K562 (cell line): ENCODE measurements around the gene UFL1. TPM values are rescaled to one million over a fixed set of nuclear protein-coding genes. Genes with fewer than 3 reads are reported as not detected.
A peak's percentile ranks its signal among the peaks of the same experiment; 100 is the strongest.

ENCODE experiments used
- CBFA2T3 ChIP-seq: fragments of 450-650 bp; IDR thresholded peaks from 2 replicates; pipeline ENCODE4 v1.6.1; 2017
- DIDO1 ChIP-seq: fragments of 450-650 bp; IDR thresholded peaks from 2 replicates; pipeline ENCODE4 v1.6.1; 2016; ENCODE audit warnings: low read depth, missing biosample characterization, missing genetic modification characterization
- GTF2E2 ChIP-seq: fragments of 200-800 bp; sonication (Bioruptor generic); IDR thresholded peaks from 2 replicates; pipeline ENCODE4 v1.6.1; 2016; ENCODE audit warnings: missing genetic modification characterization, missing compliant biosample characterization
- HMG20B ChIP-seq: fragments of 250-450 bp; sonication (Bioruptor Pico); IDR thresholded peaks from 2 replicates; pipeline ENCODE4 v1.5.0; 2021; ENCODE audit warnings: mild to moderate bottlenecking
- HOXB6 ChIP-seq: fragments of 250-450 bp; sonication (Bioruptor Pico); IDR thresholded peaks from 2 replicates; pipeline ENCODE4 v1.5.1; 2022; ENCODE audit warnings: mild to moderate bottlenecking, borderline replicate concordance
- L3MBTL2 ChIP-seq: fragments of 450-650 bp; IDR thresholded peaks from 2 replicates; pipeline ENCODE4 v1.6.1; 2016; ENCODE audit warnings: mild to moderate bottlenecking, moderate library complexity
- NCOA1 ChIP-seq: fragments of 450-650 bp; IDR thresholded peaks from 2 replicates; pipeline ENCODE4 v1.6.1; 2016; ENCODE audit warnings: low read depth
- POLR2G ChIP-seq: fragments of 200-400 bp; formaldehyde crosslinking; IDR thresholded peaks from 2 replicates; pipeline ENCODE4 v1.6.1; 2017; ENCODE audit warnings: low read depth, mild to moderate bottlenecking, antibody characterized with exemption, low read length, moderate library complexity
- RBFOX2 ChIP-seq: fragments of 200-400 bp; formaldehyde crosslinking; IDR thresholded peaks from 2 replicates; pipeline ENCODE4 v1.6.1; 2017; ENCODE audit warnings: low read depth, mild to moderate bottlenecking, low read length, moderate library complexity
- TEAD1 ChIP-seq, 2 experiments: fragments of 450-650 bp in 1 of 2; sonication (generic) in 1 of 2; formaldehyde crosslinking; IDR thresholded peaks; 2 replicates each; pipeline versions ENCODE4 v1.4.0 to v1.8.0; 2020 to 2022; ENCODE audit warnings: mild to moderate bottlenecking in 2 of 2, missing genetic modification reagents in 1 of 2
- ZNF140 ChIP-seq: fragments of 250-450 bp; sonication (Bioruptor Pico); IDR thresholded peaks from 2 replicates; pipeline ENCODE4 v1.8.0; 2021; ENCODE audit warnings: moderate library complexity, mild to moderate bottlenecking, inconsistent platforms
- ZNF507 ChIP-seq: conservative IDR thresholded peaks from 2 replicates; pipeline ENCODE4 v1.6.1; 2017; ENCODE audit warnings: missing genetic modification characterization, missing compliant biosample characterization
- ZNF586 ChIP-seq: fragments of 450-650 bp; formaldehyde crosslinking; conservative IDR thresholded peaks from 2 replicates; pipeline ENCODE4 v1.4.0; 2020; ENCODE audit warnings: mild to moderate bottlenecking, moderate library complexity
- ZNF589 ChIP-seq: fragments of 200-800 bp; sonication (Bioruptor generic); IDR thresholded peaks from 2 replicates; pipeline ENCODE4 v1.6.1; 2016; ENCODE audit warnings: low read depth, missing genetic modification characterization, missing compliant biosample characterization
- polyA plus RNA-seq, 8 experiments: library from polyadenylated mRNA; depleted of rRNA in 4 of 8; stranded (reverse) in 5 of 8; unstranded in 3 of 8; fragments of >200 nt; fragmentation: Nextera tagmentation in 2 of 8; fragmentation: Illumina TruSeq in 1 of 8; extraction: Ambion mirVana in 2 of 8; extraction: Trizol in 1 of 8; gene quantifications; 2 replicates each; pipeline versions ENCODE4 v1.2.1 to v1.2.3, GENCODE V29; 2011 to 2014; ENCODE audit warnings: inconsistent platforms in 1 of 8, missing spikeins in 1 of 8
- total RNA-seq, 7 experiments: library from RNA; depleted of rRNA in 6 of 7; stranded (reverse); fragments of >200 nt in 6 of 7; fragmentation: Illumina TruSeq in 2 of 7; extraction: Trizol in 2 of 7; gene quantifications; 2 replicates each; pipeline versions ENCODE4 v1.2.1 to v1.2.3, GENCODE V29; 2011 to 2021; ENCODE audit warnings: low replicate concordance in 1 of 7
- TF ChIP-seq, protein P1 (sequence below): fragments of 250-450 bp; sonication (Bioruptor Pico); IDR thresholded peaks from 2 replicates; pipeline ENCODE4 v1.4.0; 2020; ENCODE audit warnings: mild to moderate bottlenecking
- TF ChIP-seq, protein P2 (sequence below): fragments of 450-650 bp; IDR thresholded peaks from 2 replicates; pipeline ENCODE4 v1.6.1; 2018; ENCODE audit not compliant: partially characterized antibody
- TF ChIP-seq, protein P3 (sequence below): sonication (generic); formaldehyde crosslinking; IDR thresholded peaks from 2 replicates; pipeline ENCODE4 v1.8.0; 2022; ENCODE audit warnings: mild to moderate bottlenecking, missing genetic modification reagents

Gene UFL1
- total and polyA plus RNA-seq, 9 of the 15 experiments (the other 6 are each of a cell fraction or from before 2014, with no cell fraction given) = 10.9 to 23.1 (median 18.3) TPM

DNA sequence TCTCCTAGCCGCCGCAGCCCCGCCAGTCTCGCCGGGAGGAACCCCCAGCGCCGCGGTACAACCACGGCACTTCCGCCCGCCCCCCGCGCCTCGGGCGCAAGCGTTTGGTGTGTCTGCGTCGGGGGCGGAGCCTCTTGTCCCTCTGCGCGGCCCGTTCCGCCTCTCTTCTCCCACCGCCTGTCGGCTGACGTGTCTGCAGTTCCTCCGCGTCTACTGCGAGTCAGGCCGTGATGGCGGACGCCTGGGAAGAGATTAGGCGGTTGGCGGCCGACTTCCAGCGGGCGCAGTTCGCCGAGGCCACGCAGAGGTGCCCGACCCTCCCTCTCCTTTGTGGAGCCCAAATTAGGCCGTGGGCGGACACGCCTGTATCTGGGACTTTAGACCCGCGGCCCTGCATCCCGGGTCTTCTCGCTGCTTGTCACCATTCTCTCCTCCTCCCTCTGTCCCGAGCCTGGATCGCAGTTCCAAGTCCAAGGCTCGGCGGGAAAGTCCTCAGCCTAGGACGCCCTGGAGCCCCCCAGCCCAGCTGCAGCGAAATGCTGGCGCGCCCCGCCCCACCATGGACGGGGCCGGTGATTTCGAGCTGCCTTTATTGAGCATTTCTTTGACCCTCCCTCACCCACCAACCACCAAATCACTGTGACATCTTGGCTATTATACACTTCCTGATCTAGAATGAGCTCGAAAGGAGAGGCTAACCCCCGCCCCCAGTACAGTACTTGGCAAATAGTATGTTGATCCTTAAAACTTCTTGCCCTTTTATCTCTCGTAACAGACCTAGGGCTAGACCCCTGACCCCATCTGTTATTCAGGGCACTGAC is at the start of gene UFL1 (continued):
- peak; percentile 90 for TF ChIP-seq GTF2E2
- no peak for TF ChIP-seq DIDO1 (tag)
- peak; percentile 69 for TF ChIP-seq CBFA2T3
- peak; percentile 100 for TF ChIP-seq POLR2G
- no peak; the same call in 1 of the 2 replicates for TF ChIP-seq HMG20B (CRISPR knock-in tag)
- TF ChIP-seq HOXB6 = no peak
- TF ChIP-seq, protein P1, sequence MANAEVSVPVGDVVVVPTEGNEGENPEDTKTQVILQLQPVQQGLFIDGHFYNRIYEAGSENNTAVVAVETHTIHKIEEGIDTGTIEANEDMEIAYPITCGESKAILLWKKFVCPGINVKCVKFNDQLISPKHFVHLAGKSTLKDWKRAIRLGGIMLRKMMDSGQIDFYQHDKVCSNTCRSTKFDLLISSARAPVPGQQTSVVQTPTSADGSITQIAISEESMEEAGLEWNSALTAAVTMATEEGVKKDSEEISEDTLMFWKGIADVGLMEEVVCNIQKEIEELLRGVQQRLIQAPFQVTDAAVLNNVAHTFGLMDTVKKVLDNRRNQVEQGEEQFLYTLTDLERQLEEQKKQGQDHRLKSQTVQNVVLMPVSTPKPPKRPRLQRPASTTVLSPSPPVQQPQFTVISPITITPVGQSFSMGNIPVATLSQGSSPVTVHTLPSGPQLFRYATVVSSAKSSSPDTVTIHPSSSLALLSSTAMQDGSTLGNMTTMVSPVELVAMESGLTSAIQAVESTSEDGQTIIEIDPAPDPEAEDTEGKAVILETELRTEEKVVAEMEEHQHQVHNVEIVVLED (CRISPR knock-in tag) = peak; percentile 89
- TF ChIP-seq ZNF140 (CRISPR knock-in tag) = no peak
- TF ChIP-seq TEAD1 (CRISPR knock-in tag; IDR thresholded peaks at IDR 0.05) = peak; percentile 17 to 76; a peak in 2 of 4 replicates
- no peak for TF ChIP-seq ZNF589 (CRISPR knock-in tag)
- TF ChIP-seq, protein P2, sequence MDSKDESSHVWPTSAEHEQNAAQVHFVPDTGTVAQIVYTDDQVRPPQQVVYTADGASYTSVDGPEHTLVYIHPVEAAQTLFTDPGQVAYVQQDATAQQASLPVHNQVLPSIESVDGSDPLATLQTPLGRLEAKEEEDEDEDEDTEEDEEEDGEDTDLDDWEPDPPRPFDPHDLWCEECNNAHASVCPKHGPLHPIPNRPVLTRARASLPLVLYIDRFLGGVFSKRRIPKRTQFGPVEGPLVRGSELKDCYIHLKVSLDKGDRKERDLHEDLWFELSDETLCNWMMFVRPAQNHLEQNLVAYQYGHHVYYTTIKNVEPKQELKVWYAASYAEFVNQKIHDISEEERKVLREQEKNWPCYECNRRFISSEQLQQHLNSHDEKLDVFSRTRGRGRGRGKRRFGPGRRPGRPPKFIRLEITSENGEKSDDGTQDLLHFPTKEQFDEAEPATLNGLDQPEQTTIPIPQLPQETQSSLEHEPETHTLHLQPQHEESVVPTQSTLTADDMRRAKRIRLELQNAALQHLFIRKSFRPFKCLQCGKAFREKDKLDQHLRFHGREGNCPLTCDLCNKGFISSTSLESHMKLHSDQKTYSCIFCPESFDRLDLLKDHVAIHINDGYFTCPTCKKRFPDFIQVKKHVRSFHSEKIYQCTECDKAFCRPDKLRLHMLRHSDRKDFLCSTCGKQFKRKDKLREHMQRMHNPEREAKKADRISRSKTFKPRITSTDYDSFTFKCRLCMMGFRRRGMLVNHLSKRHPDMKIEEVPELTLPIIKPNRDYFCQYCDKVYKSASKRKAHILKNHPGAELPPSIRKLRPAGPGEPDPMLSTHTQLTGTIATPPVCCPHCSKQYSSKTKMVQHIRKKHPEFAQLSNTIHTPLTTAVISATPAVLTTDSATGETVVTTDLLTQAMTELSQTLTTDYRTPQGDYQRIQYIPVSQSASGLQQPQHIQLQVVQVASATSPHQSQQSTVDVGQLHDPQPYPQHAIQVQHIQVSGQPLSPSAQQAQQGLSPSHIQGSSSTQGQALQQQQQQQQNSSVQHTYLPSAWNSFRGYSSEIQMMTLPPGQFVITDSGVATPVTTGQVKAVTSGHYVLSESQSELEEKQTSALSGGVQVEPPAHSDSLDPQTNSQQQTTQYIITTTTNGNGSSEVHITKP = peak; percentile 95
- TF ChIP-seq NCOA1 = 0 out of 2 replicates have a peak, but pooled peaks have one; percentile 15
- peak; percentile 100 for TF ChIP-seq RBFOX2
- TF ChIP-seq ZNF507 (tag) = no peak
- TF ChIP-seq L3MBTL2 = peak; percentile 56
- TF ChIP-seq, protein P3, sequence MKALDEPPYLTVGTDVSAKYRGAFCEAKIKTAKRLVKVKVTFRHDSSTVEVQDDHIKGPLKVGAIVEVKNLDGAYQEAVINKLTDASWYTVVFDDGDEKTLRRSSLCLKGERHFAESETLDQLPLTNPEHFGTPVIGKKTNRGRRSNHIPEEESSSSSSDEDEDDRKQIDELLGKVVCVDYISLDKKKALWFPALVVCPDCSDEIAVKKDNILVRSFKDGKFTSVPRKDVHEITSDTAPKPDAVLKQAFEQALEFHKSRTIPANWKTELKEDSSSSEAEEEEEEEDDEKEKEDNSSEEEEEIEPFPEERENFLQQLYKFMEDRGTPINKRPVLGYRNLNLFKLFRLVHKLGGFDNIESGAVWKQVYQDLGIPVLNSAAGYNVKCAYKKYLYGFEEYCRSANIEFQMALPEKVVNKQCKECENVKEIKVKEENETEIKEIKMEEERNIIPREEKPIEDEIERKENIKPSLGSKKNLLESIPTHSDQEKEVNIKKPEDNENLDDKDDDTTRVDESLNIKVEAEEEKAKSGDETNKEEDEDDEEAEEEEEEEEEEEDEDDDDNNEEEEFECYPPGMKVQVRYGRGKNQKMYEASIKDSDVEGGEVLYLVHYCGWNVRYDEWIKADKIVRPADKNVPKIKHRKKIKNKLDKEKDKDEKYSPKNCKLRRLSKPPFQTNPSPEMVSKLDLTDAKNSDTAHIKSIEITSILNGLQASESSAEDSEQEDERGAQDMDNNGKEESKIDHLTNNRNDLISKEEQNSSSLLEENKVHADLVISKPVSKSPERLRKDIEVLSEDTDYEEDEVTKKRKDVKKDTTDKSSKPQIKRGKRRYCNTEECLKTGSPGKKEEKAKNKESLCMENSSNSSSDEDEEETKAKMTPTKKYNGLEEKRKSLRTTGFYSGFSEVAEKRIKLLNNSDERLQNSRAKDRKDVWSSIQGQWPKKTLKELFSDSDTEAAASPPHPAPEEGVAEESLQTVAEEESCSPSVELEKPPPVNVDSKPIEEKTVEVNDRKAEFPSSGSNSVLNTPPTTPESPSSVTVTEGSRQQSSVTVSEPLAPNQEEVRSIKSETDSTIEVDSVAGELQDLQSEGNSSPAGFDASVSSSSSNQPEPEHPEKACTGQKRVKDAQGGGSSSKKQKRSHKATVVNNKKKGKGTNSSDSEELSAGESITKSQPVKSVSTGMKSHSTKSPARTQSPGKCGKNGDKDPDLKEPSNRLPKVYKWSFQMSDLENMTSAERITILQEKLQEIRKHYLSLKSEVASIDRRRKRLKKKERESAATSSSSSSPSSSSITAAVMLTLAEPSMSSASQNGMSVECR (CRISPR knock-in tag) = peak; percentile 71
- no peak for TF ChIP-seq ZNF586
